Stimulated activated CD4-positive, alpha-beta T cell treated with anti-CD3 and anti-CD28 coated beads, Interleukin-1b, Interleukin-23, amount 100 ng/mL, for 1 hour (primary cell): ENCODE data around the gene SVBP.

Source experiments
- DNase-seq, 2 donors: peaks; one replicate each; pipeline ENCODE4 v3.0.0-alpha.2; 2020; ENCODE audit warnings: low read depth in 2 of 2

Gene SVBP

GRCh38 chr1:42806171-42806570 is 11.0 kb downstream of the SVBP start:
- no peak for DNase-seq

GRCh38 chr1:42801832-42802473 is 15.2 kb downstream of the SVBP start:
- DNase-seq: no peak

- DNase-seq: no peak
Measured at GRCh38 chr1:42797979-42798378, 19.2 kb downstream of the SVBP start.

GRCh38 chr1:42797414-42797813 is 19.8 kb downstream of the SVBP start:
- DNase-seq: no peak

GRCh38 chr1:42793824-42794223 is 23.4 kb downstream of the SVBP start:
- no peak for DNase-seq

GRCh38 chr1:42788021-42788420 is 29.2 kb downstream of the SVBP start:
- no peak for DNase-seq

GRCh38 chr1:42786097-42786496 is 31.1 kb downstream of the SVBP start:
- no peak for DNase-seq

- peak in 1 of 2 donors; percentile 10 for DNase-seq
Measured at GRCh38 chr1:42784946-42785693, 32.1 kb downstream of the SVBP start, which contains the start of gene TMEM269. Gene TMEM269, plus strand, starts transcription at chr1:42784991. Its CDS starts 4,903 bp downstream, at chr1:42789894.

GRCh38 chr1:42784547-42784945 is 32.7 kb downstream of the SVBP start:
- DNase-seq: no peak

- DNase-seq: no peak
Measured at GRCh38 chr1:42783092-42783491, 34.1 kb downstream of the SVBP start.

GRCh38 chr1:42780176-42780575 is 37.0 kb downstream of the SVBP start:
- DNase-seq: no peak

- no peak for DNase-seq
Measured at GRCh38 chr1:42779725-42780124, 37.5 kb downstream of the SVBP start.

- DNase-seq: no peak
Measured at GRCh38 chr1:42777852-42778251, 39.3 kb downstream of the SVBP start.

GRCh38 chr1:42776502-42776901 is 40.7 kb downstream of the SVBP start:
- DNase-seq: no peak

- DNase-seq: no peak
Measured at GRCh38 chr1:42774928-42775526, 42.2 kb downstream of the SVBP start.

- no peak for DNase-seq
Measured at GRCh38 chr1:42773420-42773819, 43.8 kb downstream of the SVBP start.

GRCh38 chr1:42769811-42770210 is 47.4 kb downstream of the SVBP start:
- DNase-seq: no peak

GRCh38 chr1:42768172-42768571 is 49.0 kb downstream of the SVBP start:
- no peak for DNase-seq

- DNase-seq: no peak
Measured at GRCh38 chr1:42767510-42768000, 49.6 kb downstream of the SVBP start.

- DNase-seq: peak; percentile 97 to 99
Measured at GRCh38 chr1:42766741-42767509, 50.3 kb downstream of the SVBP start, which contains the start of the genes C1orf50 and P3H1. Gene C1orf50, plus strand, starts transcription at chr1:42767249. Its CDS starts 63 bp downstream, at chr1:42767312. Gene P3H1, minus strand, starts transcription at chr1:42767028. Its CDS starts 57 bp downstream, at chr1:42766971.

- DNase-seq: peak in 1 of 2 donors; percentile 25
Measured at GRCh38 chr1:42765832-42766740, 51.1 kb downstream of the SVBP start.
